IPS-15b (cell line): ENCODE measurements around the gene POU3F1.

Experiments
- H3K27me3 ChIP-seq: one replicate; pipeline ENCODE4 v1.6.1; 2013; ENCODE audit warnings: low read length; ENCODE audit not compliant: control insufficient read depth, insufficient read depth
- H3K36me3 ChIP-seq: one replicate; pipeline ENCODE4 v1.6.1; 2013; ENCODE audit warnings: low read length; ENCODE audit not compliant: control insufficient read depth, insufficient read depth
- H3K4me1 ChIP-seq: one replicate; pipeline ENCODE4 v1.6.1; 2013; ENCODE audit warnings: mild to moderate bottlenecking, low read length; ENCODE audit not compliant: control insufficient read depth, insufficient read depth
- H3K4me3 ChIP-seq: one replicate; pipeline ENCODE4 v1.5.1; 2013; ENCODE audit warnings: low read depth, low read length
- H3K9ac ChIP-seq: one replicate; pipeline ENCODE4 v1.6.1; 2013; ENCODE audit warnings: low read depth, mild to moderate bottlenecking, low read length
- H3K9me3 ChIP-seq: one replicate; pipeline ENCODE4 v1.6.1; 2013; ENCODE audit warnings: mild to moderate bottlenecking, low read length; ENCODE audit not compliant: control insufficient read depth, insufficient read depth

POU3F1 gene

DNA sequence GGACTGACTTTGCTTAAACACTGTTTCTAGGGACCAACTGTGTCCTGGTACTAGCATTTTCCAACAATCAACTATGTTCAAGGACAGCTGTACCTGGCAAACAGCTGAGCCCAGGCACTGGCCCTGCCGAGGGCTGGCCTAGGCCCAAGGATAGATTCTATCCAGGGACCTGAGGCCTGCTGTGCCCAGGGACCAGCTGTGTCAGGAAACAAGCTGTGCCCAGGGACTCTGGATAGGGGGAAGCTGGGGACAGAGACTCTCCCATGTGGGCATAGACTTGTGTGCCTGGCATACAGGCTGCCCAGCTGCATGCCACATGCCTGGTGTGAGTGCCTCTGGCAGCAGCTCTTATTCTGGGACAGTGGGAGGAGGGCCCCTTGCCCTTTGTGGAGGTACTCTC lies 38.1 kb upstream of the POU3F1 start:
- Histone ChIP-seq H3K9ac (no peak overlapping the region), H3K27me3 (no peaks in the 10 kb centered on the region), H3K4me1 (peaks cover 9% of the 10 kb centered on the region), H3K9me3 (no peaks in the 10 kb centered on the region), H3K36me3 (no peaks in the 10 kb centered on the region), H3K4me3 (no peak overlapping the region)

- Histone ChIP-seq H3K9ac (no peak overlapping the region), H3K36me3 (no peaks in the 10 kb centered on the region)
Measured at GRCh38 chr1:38084113-38084512, 37.5 kb upstream of the POU3F1 start.

DNA sequence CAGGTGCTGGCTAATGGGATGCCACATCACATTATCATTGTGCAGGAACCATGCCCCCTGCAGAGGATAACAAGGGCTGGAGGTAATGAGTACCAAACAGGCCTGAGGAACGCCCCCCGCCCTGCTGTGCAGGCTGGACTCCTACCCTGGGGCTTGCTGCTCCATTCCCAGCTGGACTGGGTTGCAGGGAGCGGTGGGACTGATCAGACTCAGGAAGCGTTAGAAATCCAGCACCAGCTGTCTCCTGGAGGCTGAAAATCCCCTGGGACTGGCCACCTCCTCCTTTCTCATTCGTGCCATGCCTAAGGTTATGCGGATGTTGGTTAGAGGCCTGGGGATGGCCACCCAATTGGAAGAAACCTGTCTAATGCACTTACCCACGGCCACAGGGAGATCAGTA lies 36.9 kb upstream of the POU3F1 start:
- Histone ChIP-seq H3K36me3 (no peaks in the 10 kb centered on the region), H3K27me3 (no peaks in the 10 kb centered on the region), H3K4me3 (no peak overlapping the region), H3K9me3 (no peaks in the 10 kb centered on the region), H3K4me1 (peaks cover 9% of the 10 kb centered on the region), H3K9ac (no peak overlapping the region)

More at GRCh38 chr1:38084113-38084512, 37.5 kb upstream of the POU3F1 start:
- H3K27me3 ChIP-seq = no peaks in the 10 kb centered on the region
- no peaks in the 10 kb centered on the region for H3K9me3 ChIP-seq
- H3K4me3 ChIP-seq = no peak overlapping the region
- peaks cover 9% of the 10 kb centered on the region for H3K4me1 ChIP-seq

- Histone ChIP-seq H3K36me3 (no peaks in the 10 kb centered on the region), H3K9ac (no peak overlapping the region), H3K27me3 (no peaks in the 10 kb centered on the region), H3K4me1 (peaks cover 4% of the 10 kb centered on the region), H3K4me3 (no peak overlapping the region), H3K9me3 (no peaks in the 10 kb centered on the region)
Measured at GRCh38 chr1:38082769-38083263, 36.2 kb upstream of the POU3F1 start.

GRCh38 chr1:38079019-38079418 lies 32.4 kb upstream of the POU3F1 start:
- Histone ChIP-seq H3K27me3 (no peaks in the 10 kb centered on the region), H3K9ac (no peak overlapping the region), H3K9me3 (no peaks in the 10 kb centered on the region), H3K4me1 (peaks cover 15% of the 10 kb centered on the region), H3K36me3 (no peaks in the 10 kb centered on the region), H3K4me3 (no peak overlapping the region)

GRCh38 chr1:38077523-38078147 lies 31.0 kb upstream of the POU3F1 start:
- Histone ChIP-seq H3K27me3 (no peaks in the 10 kb centered on the region), H3K4me1 (peaks cover 19% of the 10 kb centered on the region), H3K9ac (no peak overlapping the region), H3K4me3 (no peak overlapping the region), H3K9me3 (no peaks in the 10 kb centered on the region), H3K36me3 (no peaks in the 10 kb centered on the region)

DNA sequence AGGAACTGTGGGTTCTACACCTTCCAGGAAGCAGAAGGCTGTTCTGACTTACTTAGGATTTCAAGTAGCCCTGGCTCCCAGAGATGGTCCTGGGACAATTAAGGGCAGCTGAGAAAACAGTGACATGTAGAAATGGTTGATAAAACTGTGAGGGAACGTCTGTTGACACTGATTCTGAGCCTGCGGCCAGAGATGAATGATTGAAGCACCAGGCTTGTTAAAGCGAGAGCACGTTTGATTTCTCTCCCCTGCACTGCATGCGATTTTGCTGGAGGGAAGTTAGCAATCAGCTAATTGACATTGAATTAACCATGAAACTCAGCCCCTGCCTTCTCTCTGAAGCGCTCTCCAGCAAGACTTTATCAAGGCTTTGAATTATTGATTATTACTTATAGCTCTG lies 29.9 kb upstream of the POU3F1 start:
- H3K27me3 ChIP-seq = no peaks in the 10 kb centered on the region
- no peaks in the 10 kb centered on the region for H3K9me3 ChIP-seq
- no peak overlapping the region for H3K4me3 ChIP-seq
- H3K4me1 ChIP-seq = peaks cover 21% of the 10 kb centered on the region
- H3K9ac ChIP-seq = no peak overlapping the region
- no peaks in the 10 kb centered on the region for H3K36me3 ChIP-seq

- Histone ChIP-seq H3K4me1 (peaks cover 21% of the 10 kb centered on the region), H3K9ac (no peak overlapping the region), H3K27me3 (no peaks in the 10 kb centered on the region), H3K36me3 (no peaks in the 10 kb centered on the region), H3K4me3 (no peak overlapping the region), H3K9me3 (no peaks in the 10 kb centered on the region)
Measured at GRCh38 chr1:38076038-38076437, 29.4 kb upstream of the POU3F1 start.

DNA sequence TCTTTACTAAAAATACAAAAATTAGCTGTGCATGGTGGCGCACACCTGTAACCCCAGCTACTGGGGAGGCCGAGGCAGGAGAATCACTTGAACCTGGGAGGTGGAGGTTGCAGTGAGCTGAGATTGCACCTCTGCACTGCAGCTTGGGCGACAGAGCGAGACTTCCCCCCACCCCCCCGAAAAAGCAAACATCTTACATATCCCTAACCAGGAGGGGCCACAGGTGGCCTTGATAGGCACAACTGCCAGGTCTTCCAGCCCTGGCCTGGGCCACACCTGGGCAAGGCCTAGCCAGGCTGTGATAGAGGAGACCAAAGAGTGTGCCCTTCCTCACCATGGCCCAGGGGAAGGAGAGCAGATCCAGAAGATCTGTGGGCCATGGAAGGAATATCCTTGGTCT lies 28.6 kb upstream of the POU3F1 start:
- Histone ChIP-seq H3K4me3 (no peak overlapping the region), H3K27me3 (no peaks in the 10 kb centered on the region), H3K36me3 (no peaks in the 10 kb centered on the region), H3K9ac (no peak overlapping the region), H3K9me3 (no peaks in the 10 kb centered on the region), H3K4me1 (peaks cover 21% of the 10 kb centered on the region)

DNA sequence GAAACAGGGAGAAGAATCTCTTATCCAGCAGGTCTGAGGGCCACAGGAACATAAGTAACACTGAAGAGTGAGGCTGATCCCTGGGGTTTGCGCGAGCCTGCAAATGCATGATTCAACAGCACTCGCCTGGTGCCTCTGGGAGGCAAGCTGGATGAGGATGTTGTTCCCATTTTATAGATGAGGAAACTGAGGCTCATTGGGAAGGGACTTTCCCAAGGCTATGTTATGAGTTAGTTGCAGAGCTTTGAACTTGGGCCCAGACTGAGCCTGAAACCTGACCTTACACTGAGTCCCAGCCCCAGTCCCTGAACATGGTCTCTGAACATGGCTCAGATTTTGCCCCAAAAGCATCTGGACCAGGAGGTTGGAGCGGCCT lies 27.7 kb upstream of the POU3F1 start:
- Histone ChIP-seq H3K9ac (no peak overlapping the region), H3K36me3 (no peaks in the 10 kb centered on the region), H3K9me3 (no peaks in the 10 kb centered on the region), H3K4me3 (no peak overlapping the region), H3K27me3 (no peaks in the 10 kb centered on the region), H3K4me1 (peaks cover 21% of the 10 kb centered on the region)

- Histone ChIP-seq H3K36me3 (no peaks in the 10 kb centered on the region), H3K4me3 (no peak overlapping the region), H3K4me1 (peaks cover 21% of the 10 kb centered on the region), H3K27me3 (no peaks in the 10 kb centered on the region), H3K9me3 (no peaks in the 10 kb centered on the region), H3K9ac (no peak overlapping the region)
Measured at GRCh38 chr1:38073534-38074301, 27.1 kb upstream of the POU3F1 start.

DNA sequence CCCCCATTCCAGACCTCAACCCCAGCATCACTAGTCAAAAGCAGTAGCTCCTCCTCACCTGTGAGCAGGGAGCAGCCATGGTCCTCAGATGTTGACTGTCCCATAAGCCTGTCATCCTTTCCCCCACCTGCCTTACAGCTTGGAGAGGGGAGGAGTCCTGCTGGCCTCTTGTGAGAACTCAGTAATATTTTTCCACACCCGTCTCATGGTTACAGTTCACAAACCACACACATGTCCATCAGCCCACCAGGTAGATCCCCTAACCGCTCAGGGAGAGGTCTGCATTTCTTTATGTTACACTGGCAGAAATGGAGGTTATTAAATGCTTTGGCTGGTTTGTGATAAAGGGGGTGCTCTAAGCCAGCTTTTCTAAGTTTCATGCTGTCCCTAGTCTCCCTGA lies 26.3 kb upstream of the POU3F1 start:
- H3K4me3 ChIP-seq = no peak overlapping the region
- H3K4me1 ChIP-seq = peaks cover 21% of the 10 kb centered on the region
- no peaks in the 10 kb centered on the region for H3K36me3 ChIP-seq
- no peaks in the 10 kb centered on the region for H3K27me3 ChIP-seq
- H3K9me3 ChIP-seq = no peaks in the 10 kb centered on the region
- no peak overlapping the region for H3K9ac ChIP-seq
